Keratinocyte (primary cell): ENCODE results near the gene OXCT1. TPM values are rescaled to one million over a fixed set of nuclear protein-coding genes. Genes with fewer than 3 reads are reported as not detected.

Experiments
- DNase-seq: peaks from one replicate; pipeline ENCODE4 v3.0.0-alpha.2; 2011; ENCODE audit warnings: low read depth, missing footprints, low spot score
- FAIRE-seq: peaks from 2 replicates; lab custom pipeline; 2011; peaks lifted over from hg19 to GRCh38; lab: Jason Lieb, UNC
- H2AFZ ChIP-seq: 2 replicates; pipeline ENCODE4 v1.6.0; 2012; ENCODE audit warnings: low read length, control low read depth, inconsistent platforms; ENCODE audit not compliant: control insufficient read depth
- H3K27ac ChIP-seq: 2 replicates; pipeline ENCODE4 v1.5.1; 2011; ENCODE audit warnings: low read length; ENCODE audit not compliant: control insufficient read depth, insufficient read depth
- H3K27me3 ChIP-seq: 3 replicates; pipeline ENCODE4 v1.6.0; 2011; ENCODE audit warnings: low read length; ENCODE audit not compliant: control insufficient read depth, insufficient read depth; ENCODE audit errors: extremely low read depth
- H3K36me3 ChIP-seq, 2 experiments: 2 replicates in 1 of 2; 3 replicates in 1 of 2; pipeline ENCODE4 v1.5.1; 2011; ENCODE audit warnings: low read length in 2 of 2, mild to moderate bottlenecking in 1 of 2; ENCODE audit not compliant: control insufficient read depth in 2 of 2, insufficient read depth in 2 of 2; ENCODE audit errors: extremely low read depth in 1 of 2
- H3K4me1 ChIP-seq: 3 replicates; pipeline ENCODE4 v1.5.1; 2011; ENCODE audit warnings: low read length; ENCODE audit not compliant: control insufficient read depth, insufficient read depth; ENCODE audit errors: extremely low read depth
- H3K4me2 ChIP-seq: 3 replicates; pipeline ENCODE4 v1.6.0; 2011; ENCODE audit warnings: low read depth, low read length; ENCODE audit not compliant: control insufficient read depth, insufficient read depth; ENCODE audit errors: extremely low read depth
- H3K4me3 ChIP-seq, 3 experiments: fragments of 200-600 bp in 1 of 3; sonication (generic) in 1 of 3; 2 replicates in 2 of 3; 3 replicates in 1 of 3; pipeline ENCODE4 v1.5.1; 2011 to 2016; ENCODE audit warnings: low read length in 3 of 3, mild to moderate bottlenecking in 3 of 3, control low read depth in 2 of 3, inconsistent platforms in 1 of 3, low read depth in 1 of 3, mixed read lengths in 1 of 3, mixed run types in 1 of 3, moderate library complexity in 1 of 3; ENCODE audit not compliant: control insufficient read depth in 2 of 3, insufficient read depth in 2 of 3; ENCODE audit errors: extremely low read depth in 1 of 3
- H3K79me2 ChIP-seq: 2 replicates; pipeline ENCODE4 v1.6.0; 2012; ENCODE audit warnings: low read length; ENCODE audit not compliant: control insufficient read depth, insufficient read depth
- H3K9ac ChIP-seq: 3 replicates; pipeline ENCODE4 v1.6.0; 2011; ENCODE audit warnings: low read length; ENCODE audit not compliant: control insufficient read depth, insufficient read depth; ENCODE audit errors: extremely low read depth
- H3K9me1 ChIP-seq: 3 replicates; pipeline ENCODE4 v1.6.0; 2011; ENCODE audit warnings: low read length; ENCODE audit not compliant: control insufficient read depth, insufficient read depth; ENCODE audit errors: extremely low read depth
- H3K9me3 ChIP-seq: 2 replicates; pipeline ENCODE4 v1.5.1; 2012; ENCODE audit warnings: low read depth, low read length; ENCODE audit not compliant: control insufficient read depth
- H4K20me1 ChIP-seq: 3 replicates; pipeline ENCODE4 v1.6.0; 2011; ENCODE audit warnings: low read length; ENCODE audit not compliant: control insufficient read depth, insufficient read depth; ENCODE audit errors: extremely low read depth
- CTCF ChIP-seq, 3 experiments: IDR thresholded peaks in 1 of 3; conservative IDR thresholded peaks in 1 of 3; optimal IDR thresholded peaks in 1 of 3; 2 replicates in 2 of 3; 3 replicates in 1 of 3; pipeline versions ENCODE3 to v1.5.1; 2011; ENCODE audit warnings: low read length in 3 of 3, mild to moderate bottlenecking in 3 of 3, moderate library complexity in 2 of 3, control low read depth in 1 of 3, inconsistent platforms in 1 of 3; ENCODE audit not compliant: insufficient read depth in 2 of 3; ENCODE audit errors: extremely low read depth in 1 of 3
- EZH2 ChIP-seq: IDR thresholded peaks from one replicate; pipeline ENCODE4 v1.6.1; 2012; ENCODE audit warnings: inconsistent platforms, mild to moderate bottlenecking, low read length, moderate library complexity
- dilution Hi-C: fragments of 300-500 bp; cut with MboI; formaldehyde crosslinking; loops from one replicate; pipeline ENCODE4 v1.7.0; 2020; ENCODE audit warnings: low sequenced_read_pairs; ENCODE audit not compliant: extremely low pct_ligation_motif_present
- polyA plus RNA-seq, 5 experiments: library from polyadenylated mRNA; depleted of rRNA in 3 of 5; stranded (reverse) in 3 of 5; stranded (forward) in 1 of 5; unstranded in 1 of 5; fragments of >200 nt; gene quantifications; 1 replicate in 1 of 5; 2 replicates in 3 of 5; 3 replicates in 1 of 5; pipeline versions ENCODE4 v1.2.1 to v1.2.3, GENCODE V29; 2011 to 2012; ENCODE audit warnings: missing spikeins in 2 of 5, low read depth in 1 of 5, low replicate concordance in 1 of 5

Gene OXCT1
- polyA plus RNA-seq, 1 donor (not counting 4 experiments of a cell fraction or from before 2014, with no cell fraction given) = 34.0 TPM

- H3K9me1 ChIP-seq = no peaks in the 10 kb centered on the region
- no peak overlapping the region for H2AFZ ChIP-seq
- dilution Hi-C loops = no loop called here
- H3K4me1 ChIP-seq = no peaks in the 10 kb centered on the region
- H3K27ac ChIP-seq = no peak overlapping the region
- TF ChIP-seq CTCF (optimal IDR thresholded peaks at IDR 0.05 in 1 of 3, IDR thresholded peaks at IDR 0.05 in 1 of 3, conservative IDR thresholded peaks at IDR 0.05 in 1 of 3; ENCODE audit: extremely low read depth in 1 of 3, insufficient read depth in 2 of 3, low read length in 3 of 3) = no peak
- TF ChIP-seq EZH2 = no peak
- DNase-seq = no peak
- H3K79me2 ChIP-seq = no peaks in the 10 kb centered on the region
- H3K9me3 ChIP-seq = no peaks in the 10 kb centered on the region
- H3K27me3 ChIP-seq = no peaks in the 10 kb centered on the region
- H3K4me3 ChIP-seq = no peak overlapping the region
- no peaks in the 10 kb centered on the region for H3K36me3 ChIP-seq
- no peak overlapping the region for H3K4me2 ChIP-seq
- FAIRE-seq = no peak
- no peak overlapping the region for H3K9ac ChIP-seq
- H4K20me1 ChIP-seq = no peaks in the 10 kb centered on the region
Measured at GRCh38 chr5:41748631-41749030, 121.6 kb downstream of the OXCT1 start.

- Histone ChIP-seq H3K9me1 (no peaks in the 10 kb centered on the region), H3K27me3 (no peaks in the 10 kb centered on the region), H3K36me3 (no peaks in the 10 kb centered on the region), H3K9me3 (no peaks in the 10 kb centered on the region), H3K4me3 (no peak overlapping the region), H3K4me1 (no peaks in the 10 kb centered on the region), H3K27ac (no peak overlapping the region), H2AFZ (no peak overlapping the region), H4K20me1 (no peaks in the 10 kb centered on the region), H3K79me2 (no peaks in the 10 kb centered on the region), H3K9ac (no peak overlapping the region), H3K4me2 (no peak overlapping the region)
- dilution Hi-C loops = no loop called here
- TF ChIP-seq CTCF (optimal IDR thresholded peaks at IDR 0.05 in 1 of 3, IDR thresholded peaks at IDR 0.05 in 1 of 3, conservative IDR thresholded peaks at IDR 0.05 in 1 of 3; ENCODE audit: extremely low read depth in 1 of 3, insufficient read depth in 2 of 3, low read length in 3 of 3) = no peak
- TF ChIP-seq EZH2 = no peak
- FAIRE-seq = no peak
- DNase-seq = no peak
Measured at GRCh38 chr5:41747708-41748107, 122.5 kb downstream of the OXCT1 start.
